Stimulated activated CD8-positive, alpha-beta memory T cell treated with anti-CD3 and anti-CD28 coated beads, Interleukin-2, amount 100 ng/mL, for 48 hours (primary cell): Measurements from ENCODE around the gene PCID2.

ENCODE experiments used
- DNase-seq, 2 donors: peaks; one replicate each; pipeline ENCODE4 v3.0.0-alpha.2; 2020; ENCODE audit warnings: low read depth in 2 of 2

Gene PCID2

GRCh38 chr13:113219256-113219940 lies 10.9 kb upstream of the PCID2 start:
- DNase-seq, result no peak

- DNase-seq, result no peak
These were observed 10.1 kb upstream of the PCID2 start for GRCh38 chr13:113218586-113218985.

DNA sequence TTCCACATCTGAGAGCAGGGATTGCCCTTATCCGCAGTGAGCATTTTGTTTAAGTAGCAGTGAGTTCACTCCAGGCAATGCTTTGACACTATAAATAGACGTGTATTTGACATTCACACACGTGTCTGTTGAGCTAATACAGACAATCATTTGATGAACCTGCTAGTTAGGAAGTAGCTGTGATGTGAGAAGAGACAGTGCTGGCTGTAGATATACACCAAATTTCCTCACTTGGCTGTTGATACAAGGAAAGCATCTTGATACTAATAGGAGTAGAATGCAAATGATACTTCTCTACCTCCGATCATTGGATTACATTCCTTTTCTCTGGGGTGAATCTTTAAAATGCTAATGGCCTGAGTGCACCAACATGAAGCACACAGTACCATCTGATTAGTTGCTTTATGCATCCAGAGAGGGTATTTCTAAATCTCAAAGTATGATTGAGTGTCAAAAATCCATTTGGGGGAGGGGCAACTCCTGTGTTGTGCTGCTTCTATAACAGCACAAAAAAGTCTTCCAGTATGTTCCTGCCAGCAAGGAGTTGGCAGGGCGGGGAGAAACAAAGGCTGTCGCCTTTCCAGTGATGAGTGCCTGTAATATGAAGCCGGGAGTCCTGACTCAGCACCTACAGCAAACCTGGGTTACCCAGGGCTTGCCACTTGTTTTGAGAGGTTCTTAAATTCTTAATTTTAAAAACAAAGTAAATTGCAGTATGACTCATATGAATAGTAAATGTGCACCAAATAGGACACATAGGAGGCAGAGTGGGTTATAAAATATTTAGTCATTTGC lies 8.0 kb upstream of the PCID2 start:
- DNase-seq, result no peak

- DNase-seq, result no peak
These were observed 3.3 kb upstream of the PCID2 start for GRCh38 chr13:113211774-113212173.

DNA sequence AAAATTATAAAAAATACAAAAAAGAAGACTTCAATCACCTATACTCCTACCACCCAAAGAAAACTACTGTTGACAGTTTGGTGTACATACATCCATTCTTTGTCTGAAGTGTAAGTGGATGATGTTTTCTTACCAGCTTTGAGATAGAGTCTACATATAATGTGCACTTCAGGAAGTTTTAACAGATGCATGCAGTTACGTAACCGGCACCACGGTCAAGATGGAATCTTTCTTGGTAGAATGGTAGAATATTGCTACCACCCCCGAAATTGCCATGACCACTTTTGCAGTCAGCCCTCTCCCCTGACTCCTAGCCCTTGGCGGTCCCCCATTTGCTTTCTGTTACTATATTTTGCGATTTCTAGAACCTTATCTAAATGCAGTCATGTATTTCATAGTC lies 2.4 kb upstream of the PCID2 start:
- no peak for DNase-seq

DNA sequence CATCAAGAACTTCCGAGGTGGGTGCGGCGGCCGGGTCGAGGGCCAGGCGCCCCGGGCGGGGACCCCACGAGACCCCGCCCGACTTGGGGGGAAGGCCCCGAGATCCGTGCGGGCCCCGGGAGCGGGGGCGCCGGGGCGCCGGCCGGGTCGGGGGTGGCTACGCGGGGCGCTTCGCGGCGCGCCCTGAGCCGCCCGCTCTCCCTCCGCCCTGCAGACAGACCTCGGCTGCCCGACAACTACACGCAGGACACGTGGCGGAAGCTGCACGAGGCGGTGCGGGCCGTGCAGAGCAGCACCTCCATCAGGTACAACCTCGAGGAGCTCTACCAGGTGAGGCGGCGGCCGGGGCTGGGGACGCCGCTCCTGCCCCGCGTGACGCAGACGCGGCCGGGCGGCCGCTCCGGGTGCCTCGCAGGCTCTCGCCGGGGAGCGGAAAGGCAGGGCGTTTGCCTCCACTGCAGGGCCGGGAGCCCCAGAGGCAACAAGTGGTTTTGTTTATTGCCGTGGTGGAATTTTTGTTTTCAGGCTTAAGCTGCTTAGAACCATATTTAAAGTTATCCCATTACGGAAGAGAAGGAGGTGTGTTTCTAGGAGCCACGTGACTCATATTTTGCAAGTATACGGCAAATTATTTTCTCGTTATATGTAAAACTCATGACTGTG lies 1.4 kb upstream of the PCID2 start:
- DNase-seq, result peak; percentile 38 to 40

DNA sequence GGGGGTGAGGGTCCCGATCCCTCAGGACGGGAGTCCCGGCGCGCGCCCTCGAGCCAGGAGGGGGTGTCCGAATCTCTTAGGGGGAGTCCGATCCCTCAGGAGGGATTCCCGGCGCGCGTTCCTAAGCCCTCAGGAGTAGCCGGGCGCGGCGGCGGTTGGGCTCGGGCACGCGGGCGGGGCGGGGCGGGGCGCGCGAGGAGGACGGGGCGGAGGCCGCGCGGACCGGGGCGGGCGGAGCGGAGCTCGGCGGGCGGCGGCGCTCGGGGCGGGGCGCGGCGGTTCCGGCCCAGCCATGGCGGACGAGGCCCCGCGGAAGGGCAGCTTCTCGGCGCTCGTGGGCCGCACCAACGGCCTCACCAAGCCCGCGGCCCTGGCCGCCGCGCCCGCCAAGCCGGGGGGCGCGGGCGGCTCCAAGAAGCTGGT lies 878 bp upstream of the PCID2 start, which contains the start of gene CUL4A:
CUL4A (plus strand) TSS at position 278 of the 423 bp plus-strand sequence; CDS start at position 293, 15 bp downstream.
- DNase-seq, result peak; percentile 62 to 69

DNA sequence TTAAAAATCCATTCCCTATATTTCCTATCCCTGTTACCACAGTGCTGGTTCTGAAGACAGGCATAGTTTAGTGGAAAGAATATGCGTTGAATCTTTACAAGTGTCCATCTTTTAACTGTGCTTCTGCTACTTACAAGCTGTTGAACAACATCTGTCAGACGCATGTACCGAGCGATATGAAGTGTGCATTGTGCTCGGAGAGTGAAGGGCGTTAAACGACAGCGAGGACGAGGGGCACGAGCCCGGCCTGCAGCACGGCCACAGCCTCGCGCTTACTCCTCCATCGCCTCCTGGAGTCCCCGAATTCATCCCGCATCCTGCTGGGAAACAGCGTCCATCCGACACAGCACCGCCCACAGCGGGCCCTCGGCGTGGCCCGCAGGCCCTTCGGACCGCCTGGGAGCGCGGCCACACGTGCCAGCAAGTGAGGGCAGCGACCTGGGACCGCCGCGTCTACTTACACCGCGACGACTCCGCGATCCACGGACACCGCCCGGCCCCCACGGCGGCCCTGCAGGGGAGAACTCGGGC lies 514 bp downstream of the PCID2 start:
- no peak for DNase-seq

- no peak for DNase-seq
These were observed 1.0 kb downstream of the PCID2 start for GRCh38 chr13:113207460-113207859.

- DNase-seq, result no peak
These were observed 3.0 kb downstream of the PCID2 start for GRCh38 chr13:113205428-113205931.

DNA sequence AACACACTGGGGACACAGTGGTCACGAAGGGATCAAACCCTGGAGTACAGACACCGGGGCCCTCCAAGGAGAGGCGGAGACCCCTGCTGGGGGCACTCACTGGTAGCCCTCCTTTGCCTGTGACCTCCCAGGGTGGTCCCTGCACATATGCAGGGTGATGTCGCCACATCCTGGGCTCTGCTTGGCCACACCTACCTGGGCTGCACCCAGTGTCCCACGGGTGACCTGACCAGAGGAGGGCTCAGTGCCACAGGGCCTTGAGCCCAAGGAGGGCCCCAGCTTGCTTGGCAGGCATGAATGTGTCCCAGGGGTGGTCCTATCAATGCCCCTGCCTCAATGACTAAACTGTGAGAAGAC lies 4.1 kb downstream of the PCID2 start:
- no peak for DNase-seq

DNA sequence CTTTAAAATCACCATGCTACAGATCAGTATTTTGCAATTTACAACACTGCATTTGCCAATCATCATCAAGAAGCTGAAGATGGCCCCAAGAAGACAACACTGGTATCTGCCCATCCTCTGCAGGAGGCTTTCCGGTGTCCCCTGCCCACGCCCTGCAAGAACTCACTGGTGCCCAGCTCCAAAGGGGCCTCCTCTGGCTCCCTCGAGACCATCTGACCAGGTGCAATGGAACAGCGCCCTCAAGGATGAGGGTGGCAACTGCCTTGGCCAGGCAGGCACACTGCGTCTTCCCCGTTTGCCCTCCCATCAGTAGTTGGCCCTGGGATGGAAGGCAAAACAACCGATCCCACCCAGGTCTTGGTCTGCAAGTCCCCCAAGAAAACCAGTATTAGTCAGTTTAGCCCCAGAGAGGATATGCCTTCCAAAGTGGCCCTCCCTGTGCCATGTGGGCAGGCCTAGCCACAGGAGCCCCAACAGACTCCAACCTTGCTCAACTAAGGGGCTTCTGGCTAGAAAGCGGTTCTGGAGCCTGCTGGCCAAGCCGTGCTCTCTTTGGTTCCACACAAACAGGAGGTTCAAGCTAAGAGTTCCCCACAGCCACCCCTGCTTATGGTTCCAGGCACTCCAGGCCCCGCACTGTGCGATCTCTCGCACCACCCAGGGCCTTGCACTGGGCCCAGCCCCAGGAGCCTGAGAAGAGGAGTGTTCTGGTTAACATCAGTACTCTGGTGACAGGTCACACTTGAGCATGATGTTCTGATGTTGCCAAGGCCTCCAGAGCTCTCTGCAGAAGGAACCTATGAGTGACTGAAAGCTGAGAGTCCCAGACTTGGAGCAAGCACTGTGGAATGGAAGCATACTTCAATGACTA lies 4.7 kb downstream of the PCID2 start:
- DNase-seq, result no peak

DNA sequence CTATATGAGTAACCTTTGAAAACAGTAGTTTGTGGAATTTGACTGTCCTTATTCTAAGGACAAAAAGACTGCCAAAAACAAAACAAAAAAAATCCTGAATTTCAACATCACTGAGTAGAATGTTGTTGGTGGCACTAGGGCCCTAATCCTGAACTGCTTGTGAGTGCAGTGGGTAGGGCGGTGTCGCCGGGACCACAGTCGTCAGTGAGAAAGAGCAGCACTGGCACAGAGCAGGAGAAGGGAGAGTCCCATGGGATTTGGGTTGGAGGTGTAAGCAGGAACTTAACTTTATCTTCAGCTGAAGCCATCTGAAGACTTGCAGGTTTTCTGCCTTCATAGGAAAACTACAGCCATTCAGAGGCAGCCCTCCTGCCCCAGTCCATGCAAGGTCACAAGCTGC lies 5.6 kb downstream of the PCID2 start:
- DNase-seq, result no peak

- no peak for DNase-seq
These were observed 6.7 kb downstream of the PCID2 start for GRCh38 chr13:113201815-113202214.

DNA sequence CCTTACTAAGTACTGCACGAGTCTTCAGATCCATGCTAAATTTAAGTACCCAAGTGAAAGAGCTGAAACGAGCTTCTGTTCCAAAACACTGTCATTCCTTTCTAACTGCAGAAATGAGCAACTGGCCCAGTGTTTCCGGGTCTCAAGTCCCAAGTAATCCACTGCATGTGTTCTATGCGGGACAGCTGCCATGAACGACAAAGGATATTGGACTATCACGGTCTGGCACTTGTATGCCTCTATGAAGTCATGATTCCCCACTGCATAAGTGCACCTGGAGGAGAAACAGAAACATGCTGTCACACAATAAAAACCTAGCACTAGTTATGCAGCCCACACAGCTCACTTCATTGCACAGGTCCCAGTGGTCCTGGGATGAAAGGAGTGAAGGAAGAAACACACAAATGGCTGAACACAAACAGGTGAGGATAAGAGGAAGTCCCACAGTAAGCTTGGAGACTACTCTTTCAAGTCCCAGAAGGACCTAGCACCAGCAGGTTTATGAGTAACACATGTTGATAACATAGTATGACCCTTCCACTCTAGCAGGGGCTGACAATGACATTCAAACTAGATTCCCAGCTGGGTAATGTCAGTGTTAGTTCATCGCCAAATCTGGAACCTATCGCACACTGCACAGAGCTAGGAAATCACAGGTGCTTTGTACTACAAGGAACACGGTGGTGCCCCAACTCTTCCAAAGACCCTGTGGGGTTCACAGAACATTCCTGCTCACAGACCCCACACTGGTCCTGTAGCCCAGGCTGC lies 11.3 kb downstream of the PCID2 start:
- no peak for DNase-seq

DNA sequence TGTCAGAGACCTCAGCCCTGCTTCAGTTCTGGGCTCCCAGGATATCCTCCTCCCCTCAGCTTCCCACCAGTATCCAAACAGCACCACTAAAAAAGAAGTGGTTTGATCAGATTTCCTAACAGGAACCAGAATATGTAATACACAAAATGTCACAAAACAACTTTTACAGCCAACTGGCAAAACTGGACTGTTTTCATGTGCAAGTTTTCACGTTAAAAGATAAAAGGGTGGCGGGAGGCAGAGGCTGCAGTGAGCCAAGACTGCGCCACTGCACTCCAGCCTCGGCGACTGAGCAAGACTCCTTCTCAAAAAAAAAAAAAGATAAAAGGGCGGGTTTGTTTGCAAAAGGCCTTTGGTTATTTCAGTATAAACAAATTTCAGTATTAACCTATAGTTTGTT lies 13.1 kb downstream of the PCID2 start:
- DNase-seq, result no peak

DNA sequence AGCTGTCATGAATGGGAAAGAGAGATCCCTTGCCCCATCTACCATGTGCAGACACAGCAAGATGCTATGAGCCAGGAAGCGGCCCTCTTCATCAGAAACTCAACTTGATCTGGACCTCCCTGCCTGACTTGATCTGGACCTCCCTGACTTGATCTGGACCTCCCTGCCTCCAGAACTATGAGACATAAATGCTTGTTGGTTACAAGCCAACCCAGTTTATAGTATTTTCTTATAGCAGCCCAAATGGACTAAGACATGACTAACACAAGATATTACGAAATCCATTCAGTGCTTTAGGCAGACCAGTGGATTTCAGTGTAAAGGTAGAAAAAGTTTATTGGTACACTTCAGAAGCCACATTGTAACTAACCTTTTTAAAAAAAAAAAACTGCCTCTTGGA lies 15.6 kb downstream of the PCID2 start:
- no peak for DNase-seq

GRCh38 chr13:113192279-113192678 lies 16.2 kb downstream of the PCID2 start:
- DNase-seq, result no peak

DNA sequence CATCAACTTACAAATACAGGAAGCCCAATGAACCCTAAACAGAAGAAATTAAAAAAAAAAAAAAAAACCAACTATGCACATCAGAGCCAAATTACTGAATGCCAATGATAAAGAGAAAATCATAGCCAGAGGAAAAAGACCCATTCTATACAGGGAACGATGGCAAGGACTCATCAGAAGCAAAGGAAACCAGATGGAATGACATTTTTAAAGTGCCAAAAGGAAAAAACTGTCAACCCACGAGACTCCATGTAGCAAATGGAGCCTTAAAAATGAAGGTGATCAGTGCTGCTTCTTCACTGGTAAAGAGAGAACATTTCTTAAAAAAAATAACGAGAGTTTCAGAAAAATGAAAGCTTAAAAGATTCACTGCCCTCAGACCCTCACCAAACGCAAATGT lies 18.3 kb downstream of the PCID2 start:
- no peak for DNase-seq

DNA sequence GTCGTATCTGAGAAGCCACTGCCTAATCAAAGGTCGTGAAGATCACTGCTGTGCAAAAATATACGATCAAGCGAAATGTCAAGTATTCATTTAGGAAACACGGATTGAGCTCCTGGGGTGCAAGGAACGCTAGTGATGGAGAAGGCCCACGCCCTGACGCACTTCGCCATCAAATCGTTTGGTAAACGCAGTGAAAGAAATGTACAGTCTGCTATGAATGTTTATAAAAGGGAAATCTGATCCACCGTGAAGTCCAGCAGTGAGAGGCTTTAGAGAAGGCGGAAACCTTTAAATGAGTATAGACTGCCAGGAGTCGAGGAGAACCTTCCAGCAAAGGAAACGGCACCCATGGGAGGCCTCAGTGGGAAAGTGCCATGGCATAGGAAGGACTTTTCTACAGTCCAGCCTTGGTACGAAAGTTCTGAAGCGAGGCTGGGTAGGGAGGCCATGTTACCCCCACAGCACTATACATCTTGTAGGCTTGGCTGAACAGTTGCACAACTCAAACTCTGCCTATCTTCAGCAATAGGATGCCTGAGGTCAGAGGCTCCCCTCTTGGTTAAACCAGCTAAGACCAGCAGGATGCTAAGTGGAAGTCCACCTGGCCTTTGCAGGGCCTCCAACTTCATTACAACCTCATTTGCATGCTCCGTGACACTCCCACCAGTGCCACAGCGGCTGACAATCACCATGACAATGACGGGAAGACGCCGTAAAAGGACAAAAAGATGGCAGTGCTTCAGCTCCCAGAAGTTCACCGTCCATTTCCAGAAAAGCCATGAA lies 20.4 kb downstream of the PCID2 start:
- no peak for DNase-seq
